Osteoblast (primary cell): ENCODE data around the gene TTC21A. TPM values are rescaled to one million over a fixed set of nuclear protein-coding genes. Genes with fewer than 3 reads are reported as not detected.
A peak's percentile ranks its signal among the peaks of the same experiment; 100 is the strongest.

ENCODE experiments used
- DNase-seq: peaks from one replicate; pipeline ENCODE4 v3.0.0; 2011; ENCODE audit warnings: low spot score, mixed read lengths; ENCODE audit not compliant: insufficient read length; ENCODE audit errors: missing footprints
- H2AFZ ChIP-seq: 2 replicates; pipeline ENCODE4 v1.6.0; 2011; ENCODE audit warnings: mild to moderate bottlenecking, low read length
- H3K27ac ChIP-seq: 2 replicates; pipeline ENCODE4 v1.5.1; 2011; ENCODE audit warnings: mild to moderate bottlenecking, low read depth, low read length, moderate library complexity
- H3K27me3 ChIP-seq: 2 replicates; pipeline ENCODE4 v1.6.0; 2012; ENCODE audit warnings: mild to moderate bottlenecking, control low read depth, inconsistent platforms, low read length, moderate library complexity; ENCODE audit not compliant: insufficient read depth
- H3K36me3 ChIP-seq: 2 replicates; pipeline ENCODE4 v1.5.1; 2011; ENCODE audit warnings: mild to moderate bottlenecking, low read length, control low read depth, moderate library complexity; ENCODE audit not compliant: insufficient read depth
- H3K4me1 ChIP-seq: 2 replicates; pipeline ENCODE4 v1.5.1; 2011; ENCODE audit warnings: mild to moderate bottlenecking, low read length, control low read depth, moderate library complexity; ENCODE audit not compliant: insufficient read depth
- H3K4me2 ChIP-seq: 2 replicates; pipeline ENCODE4 v1.6.0; 2011; ENCODE audit warnings: mild to moderate bottlenecking, low read length; ENCODE audit not compliant: insufficient read depth
- H3K4me3 ChIP-seq: fragments of 200-600 bp; sonication (generic); 3 replicates; pipeline ENCODE4 v1.5.1; 2012; ENCODE audit warnings: mild to moderate bottlenecking, low read length, inconsistent platforms; ENCODE audit not compliant: insufficient read depth
- H3K79me2 ChIP-seq: 2 replicates; pipeline ENCODE4 v1.6.0; 2012; ENCODE audit warnings: mild to moderate bottlenecking, low read length, control low read depth, inconsistent platforms; ENCODE audit not compliant: insufficient read depth
- H3K9me3 ChIP-seq: 2 replicates; pipeline ENCODE4 v1.5.1; 2011; ENCODE audit warnings: low read depth, low read length, control low read depth
- H4K20me1 ChIP-seq: 2 replicates; pipeline ENCODE4 v1.6.0; 2012; ENCODE audit warnings: mild to moderate bottlenecking, low read length, control low read depth; ENCODE audit not compliant: insufficient read depth
- CTCF ChIP-seq: IDR thresholded peaks from 2 replicates; pipeline ENCODE4 v1.5.1; 2011; ENCODE audit warnings: mild to moderate bottlenecking, low read depth, low read length, moderate library complexity; ENCODE audit errors: extremely low read depth
- total RNA-seq: library from RNA; depleted of rRNA; stranded (reverse); fragments of >200 nt; gene quantifications from 2 replicates; pipeline ENCODE4 v1.2.3, GENCODE V29; 2012

TTC21A gene
- total RNA-seq, 1 donor = 6.9 TPM

- Histone ChIP-seq H3K4me3 (no peak overlapping the region), H3K9me3 (no peaks in the 10 kb centered on the region), H3K27ac (peak overlapping the region; percentile 79), H3K36me3 (no peaks in the 10 kb centered on the region), H3K79me2 (no peaks in the 10 kb centered on the region), H2AFZ (no peak overlapping the region), H3K4me1 (peaks cover 20% of the 10 kb centered on the region), H3K4me2 (peak overlapping the region; percentile 8), H3K27me3 (no peaks in the 10 kb centered on the region), H4K20me1 (no peaks in the 10 kb centered on the region)
- no peak for TF ChIP-seq CTCF
- DNase-seq = peak; percentile 84
These were observed 58.7 kb downstream of the TTC21A start for GRCh38 chr3:39166134-39166710.

- no peaks in the 10 kb centered on the region for H4K20me1 ChIP-seq
- no peak overlapping the region for H2AFZ ChIP-seq
- peak overlapping the region; percentile 79 for H3K27ac ChIP-seq
- H3K27me3 ChIP-seq = no peaks in the 10 kb centered on the region
- H3K9me3 ChIP-seq = no peaks in the 10 kb centered on the region
- no peaks in the 10 kb centered on the region for H3K79me2 ChIP-seq
- no peak for TF ChIP-seq CTCF
- H3K36me3 ChIP-seq = no peaks in the 10 kb centered on the region
- peak; percentile 81 for DNase-seq
- peak overlapping the region; percentile 8 for H3K4me2 ChIP-seq
- no peak overlapping the region for H3K4me3 ChIP-seq
- peaks cover 20% of the 10 kb centered on the region for H3K4me1 ChIP-seq
These were observed 59.6 kb downstream of the TTC21A start for GRCh38 chr3:39166932-39167532.

- Histone ChIP-seq H3K4me1 (peaks cover 20% of the 10 kb centered on the region), H3K9me3 (no peaks in the 10 kb centered on the region), H3K4me2 (no peak overlapping the region), H2AFZ (no peak overlapping the region), H4K20me1 (no peaks in the 10 kb centered on the region), H3K79me2 (no peaks in the 10 kb centered on the region), H3K27me3 (no peaks in the 10 kb centered on the region), H3K4me3 (no peak overlapping the region), H3K27ac (peak overlapping the region; percentile 79), H3K36me3 (no peaks in the 10 kb centered on the region)
- no peak for TF ChIP-seq CTCF
- no peak for DNase-seq
These were observed 60.8 kb downstream of the TTC21A start for GRCh38 chr3:39168156-39168780.

GRCh38 chr3:39169712-39170111 is 62.2 kb downstream of the TTC21A start:
- Histone ChIP-seq H3K4me3 (no peak overlapping the region), H3K4me1 (peaks cover 20% of the 10 kb centered on the region), H3K4me2 (no peak overlapping the region), H3K9me3 (no peaks in the 10 kb centered on the region), H3K27me3 (no peaks in the 10 kb centered on the region), H3K36me3 (no peaks in the 10 kb centered on the region), H3K79me2 (no peaks in the 10 kb centered on the region), H2AFZ (no peak overlapping the region), H3K27ac (no peak overlapping the region), H4K20me1 (no peaks in the 10 kb centered on the region)
- no peak for DNase-seq
- no peak for TF ChIP-seq CTCF
